Stimulated activated CD8-positive, alpha-beta memory T cell treated with anti-CD3 and anti-CD28 coated beads, Interleukin-12 subunit alpha, Interleukin-12 subunit beta, amount 100 ng/mL, for 4 hours (primary cell): Measurements from ENCODE around the gene DLGAP1.

Source experiments
- DNase-seq: peaks from one replicate; pipeline ENCODE4 v3.0.0-alpha.2; 2020; ENCODE audit warnings: low read depth

The DLGAP1 gene

DNA sequence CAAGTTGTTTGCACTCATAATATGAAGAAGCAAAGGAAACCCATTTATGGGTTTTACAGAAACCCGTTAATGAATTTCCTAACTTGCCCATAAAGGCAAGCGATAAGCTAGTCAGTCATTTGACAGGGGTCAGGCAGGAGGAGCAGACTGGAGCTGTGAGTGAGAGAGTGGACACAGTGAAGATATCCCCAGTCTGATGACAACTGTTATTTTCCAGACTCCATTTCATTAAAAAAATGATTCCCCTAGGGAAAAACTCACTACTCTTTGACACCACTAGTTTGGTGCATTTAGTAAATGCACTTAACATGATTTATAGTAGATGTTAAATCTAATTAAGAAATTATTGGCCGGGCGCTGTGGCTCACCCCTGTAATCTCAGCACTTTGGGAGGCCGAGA, 924.3 kb downstream of the DLGAP1 start:
- DNase-seq, result no peak

DNA sequence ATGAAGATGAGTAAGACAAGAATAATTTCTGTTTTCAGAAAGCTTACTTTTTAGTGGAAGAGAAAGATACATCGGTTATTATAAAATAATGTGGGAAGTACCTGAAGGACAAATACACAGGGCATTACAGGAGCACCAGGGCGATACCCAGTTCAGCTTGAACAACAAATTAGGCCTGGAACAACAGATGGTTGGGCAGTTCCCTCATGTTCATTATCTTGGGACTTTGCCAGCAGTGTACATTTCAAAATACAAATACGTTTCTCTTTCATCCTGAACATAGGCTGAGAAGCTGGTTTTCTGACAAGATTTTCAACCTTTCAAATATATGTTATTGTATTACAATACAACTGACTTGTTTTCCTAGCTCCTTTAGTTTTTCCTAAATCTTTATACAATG, 925.5 kb downstream of the DLGAP1 start:
- no peak for DNase-seq

DNA sequence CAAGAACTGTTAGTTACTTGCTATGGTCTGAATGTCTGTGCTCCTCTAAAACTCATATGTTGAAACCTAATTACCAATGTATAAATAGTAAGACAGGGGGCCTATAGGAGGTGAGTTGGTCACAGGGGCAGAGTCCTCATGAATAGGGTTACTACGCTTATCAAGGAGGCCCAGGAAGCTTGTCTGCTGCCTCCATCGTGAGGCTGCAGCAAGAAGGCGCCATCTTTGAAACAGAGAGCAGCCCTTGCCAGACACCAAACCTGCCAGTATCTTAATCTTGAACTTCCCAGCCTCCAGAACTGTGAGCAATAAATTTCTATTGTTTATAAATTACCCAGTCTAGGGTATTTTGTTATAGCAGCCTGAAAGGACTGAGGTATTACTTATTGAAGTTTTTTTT, 926.0 kb downstream of the DLGAP1 start:
- DNase-seq, result no peak

DNA sequence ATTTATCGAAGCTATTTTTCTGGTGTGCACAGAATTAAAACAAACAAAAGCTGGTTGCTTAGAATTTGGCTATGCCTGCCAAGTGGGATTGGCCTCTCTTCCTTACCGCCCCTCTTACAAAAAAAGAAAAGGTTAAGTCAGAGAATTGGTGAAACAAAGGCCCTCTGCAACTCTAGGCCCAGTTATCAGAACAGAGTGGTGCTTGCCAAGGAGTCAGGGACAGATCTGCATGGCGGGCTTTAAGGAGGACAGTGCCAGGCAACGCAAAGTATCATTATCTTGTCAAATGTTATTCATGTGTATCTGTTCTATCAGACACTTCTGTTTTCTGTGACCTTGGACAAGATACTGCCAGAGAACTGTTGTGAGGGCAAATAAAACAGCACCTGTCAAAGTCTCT, 926.9 kb downstream of the DLGAP1 start:
- no peak for DNase-seq

DNA sequence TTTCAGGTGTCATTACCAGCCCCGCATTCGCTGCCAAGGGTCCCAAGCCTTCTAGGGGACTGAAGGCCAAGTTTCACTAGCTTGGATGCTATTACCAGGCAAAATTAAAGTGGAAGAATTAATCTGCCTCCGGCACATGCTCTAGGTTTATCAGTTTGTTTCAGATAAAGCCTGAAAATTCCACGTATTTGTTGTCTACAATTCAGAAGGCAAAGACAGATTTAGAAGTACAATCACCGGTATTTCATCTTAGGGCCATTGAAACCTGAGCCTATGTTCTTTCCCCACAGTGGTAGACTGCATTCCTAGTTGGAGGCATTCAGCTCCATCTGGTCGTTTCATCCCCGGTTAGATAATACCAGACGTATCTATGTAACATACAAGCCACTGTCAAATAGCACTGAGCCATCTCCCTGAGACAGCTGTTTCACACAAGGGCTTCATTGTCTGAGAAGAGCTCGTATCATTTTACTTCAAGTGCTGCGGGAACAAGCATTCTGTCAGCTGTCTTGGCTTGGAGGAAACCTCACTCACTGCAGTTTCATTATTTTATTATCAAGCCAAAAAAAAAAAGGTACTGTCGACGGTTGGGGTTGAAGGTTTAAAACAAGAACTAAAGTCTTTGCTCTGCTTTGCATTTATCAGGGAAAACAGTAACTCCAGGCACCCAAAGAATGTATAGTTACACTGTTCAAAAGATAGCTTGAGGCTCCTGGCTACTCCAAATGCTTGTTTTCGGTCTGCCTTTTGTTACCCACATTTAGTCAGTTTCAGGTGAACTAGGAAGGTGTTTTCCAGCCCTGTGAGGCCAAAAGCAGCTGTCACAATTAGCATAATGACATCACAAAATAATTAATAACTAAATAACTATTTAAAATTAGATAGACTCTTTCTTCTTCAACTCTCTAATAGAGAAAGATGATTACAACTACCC, 928.4 kb downstream of the DLGAP1 start:
- no peak for DNase-seq

DNA sequence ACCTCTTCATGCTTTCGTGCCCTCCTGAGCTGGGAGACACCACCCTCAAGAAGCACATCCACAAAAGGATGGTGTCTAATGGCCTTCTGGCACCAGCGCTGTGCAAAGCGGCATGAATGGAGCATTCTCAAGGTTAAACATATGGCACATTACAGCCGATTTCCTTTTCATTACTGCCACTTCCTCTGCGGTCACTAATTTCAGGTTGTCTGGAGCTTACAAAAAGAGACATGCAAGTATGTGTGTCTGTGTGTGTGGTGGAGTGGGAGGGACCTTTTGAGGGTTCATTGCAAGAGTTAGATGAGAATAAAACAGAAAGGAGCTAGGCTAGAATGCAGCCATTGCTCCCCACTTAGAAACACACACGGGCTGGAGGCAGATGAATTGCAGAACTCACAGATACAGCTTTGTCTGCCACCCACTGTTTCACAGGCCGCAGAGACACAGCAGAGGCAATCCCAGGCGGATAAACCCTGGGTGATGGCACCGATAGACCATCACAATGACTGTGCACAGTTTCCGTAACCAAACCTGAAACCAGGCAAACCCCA, 929.2 kb downstream of the DLGAP1 start:
- DNase-seq, result no peak

DNA sequence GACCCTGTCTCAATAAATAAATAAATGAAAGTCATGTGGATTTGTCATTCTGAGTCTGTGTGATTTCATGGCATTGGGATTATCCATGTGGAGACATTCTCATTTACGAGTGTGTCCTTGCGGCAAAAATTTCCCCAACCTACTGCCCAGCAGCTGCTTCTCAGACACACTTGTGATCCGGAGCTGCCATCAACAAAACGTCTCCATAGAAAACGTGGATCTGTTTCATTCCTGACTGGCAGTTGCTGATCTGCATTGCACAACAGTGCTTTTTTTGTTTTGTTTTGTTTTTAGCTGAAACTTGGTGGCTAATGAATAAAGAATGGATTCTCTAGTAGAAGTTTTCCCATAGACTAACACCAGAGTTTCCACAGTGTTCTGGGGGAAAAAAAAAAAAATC, 930.4 kb downstream of the DLGAP1 start:
- DNase-seq, result no peak

DNA sequence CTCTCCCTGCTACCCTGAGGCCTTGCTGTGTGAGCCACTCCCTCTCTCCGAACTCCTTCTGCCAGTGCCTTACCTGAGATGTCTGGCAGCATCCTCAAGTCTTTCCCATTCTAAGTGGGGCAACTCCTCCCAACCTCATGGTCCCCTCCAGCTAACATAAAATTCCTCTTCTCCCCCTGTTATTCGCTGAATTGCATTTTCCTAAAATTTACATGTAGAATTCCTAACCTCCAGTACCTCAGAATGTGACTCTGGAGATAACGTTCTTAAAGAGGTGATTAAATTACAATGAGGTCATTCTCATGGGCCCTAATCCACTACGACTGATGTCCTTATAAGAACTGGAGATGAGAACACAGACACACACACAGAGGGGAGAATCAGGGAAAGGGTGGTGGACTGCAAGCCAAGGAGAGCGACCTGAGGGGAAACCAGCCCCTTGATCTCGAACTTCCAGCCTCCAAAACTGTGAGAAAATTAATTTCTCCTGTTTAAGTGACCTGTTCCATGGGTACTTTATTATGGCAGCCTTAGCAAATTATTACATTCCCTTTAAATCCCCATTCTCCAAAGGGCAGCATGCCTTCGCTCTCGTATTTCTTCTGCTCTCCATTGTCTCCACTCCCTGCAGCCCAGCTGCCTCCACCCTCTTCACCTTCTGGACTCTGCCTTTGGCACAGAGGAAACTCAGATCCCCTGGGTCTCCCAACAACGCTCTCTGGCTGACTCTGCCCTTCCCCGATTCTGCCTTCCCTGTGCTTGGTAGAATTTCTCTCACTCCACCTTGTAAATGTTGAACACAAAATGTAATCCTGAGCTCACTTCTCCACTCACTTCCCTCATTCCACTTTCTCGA, 934.6 kb downstream of the DLGAP1 start:
- no peak for DNase-seq

DNA sequence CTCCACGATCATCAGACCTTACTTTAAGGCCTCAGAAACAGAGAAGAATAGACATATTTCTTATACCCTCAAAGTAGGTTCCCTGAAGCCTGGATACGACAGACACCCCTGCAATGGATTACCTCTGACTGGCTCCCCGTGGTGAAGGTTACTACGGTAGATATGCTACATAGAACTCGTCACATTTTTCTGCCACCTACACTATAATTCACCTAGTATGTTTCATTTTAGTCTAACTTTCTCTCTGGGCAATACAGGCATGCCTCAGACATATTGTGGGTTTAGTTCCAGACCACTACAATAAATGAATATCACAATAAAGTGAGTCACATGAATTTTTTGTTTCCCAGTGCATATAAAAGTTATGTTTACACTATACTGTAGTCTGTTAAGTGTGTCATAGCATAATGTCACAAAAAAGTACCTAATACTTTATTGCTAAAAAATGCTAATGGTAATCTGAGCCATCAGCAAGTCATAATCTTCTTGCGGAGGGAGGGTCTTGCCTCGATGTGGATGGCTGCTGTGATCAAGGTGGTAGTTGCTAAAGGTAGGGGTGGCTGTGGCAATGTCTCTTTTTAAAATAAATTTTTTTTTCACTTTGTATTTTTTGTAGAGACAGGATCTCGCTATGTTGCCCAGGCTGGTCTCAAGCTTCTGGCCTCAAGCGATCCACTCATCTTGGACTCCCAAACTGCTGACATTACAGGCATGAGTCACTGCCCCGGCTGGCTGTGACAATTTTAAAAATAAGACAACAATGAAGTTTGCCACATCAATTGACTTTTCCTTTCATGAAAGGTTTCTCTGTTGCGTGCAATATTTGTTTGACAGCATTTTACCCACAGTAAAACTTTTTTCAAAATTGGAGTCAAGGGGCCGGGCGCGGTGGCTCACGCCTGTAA, 940.5 kb downstream of the DLGAP1 start:
- DNase-seq, result no peak

DNA sequence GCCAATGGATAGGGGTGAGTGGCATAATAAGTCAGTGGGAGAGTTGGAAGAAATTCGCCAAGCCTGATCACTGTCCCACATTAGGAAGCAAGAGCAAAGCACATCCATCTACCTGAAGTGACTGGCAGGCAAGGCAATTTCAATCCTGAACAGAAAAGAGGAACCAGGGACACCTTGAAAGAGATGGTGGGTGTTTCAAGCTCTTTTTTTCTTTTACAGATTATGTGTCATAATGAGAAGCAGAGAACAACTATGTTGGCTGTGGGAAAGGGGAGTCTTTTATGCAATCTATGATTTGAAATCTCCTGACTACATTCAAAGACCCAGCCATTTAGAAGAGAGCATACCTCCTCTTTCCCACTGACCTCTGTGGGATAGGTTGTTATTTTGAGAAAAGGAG, 941.6 kb downstream of the DLGAP1 start:
- DNase-seq, result no peak

DNA sequence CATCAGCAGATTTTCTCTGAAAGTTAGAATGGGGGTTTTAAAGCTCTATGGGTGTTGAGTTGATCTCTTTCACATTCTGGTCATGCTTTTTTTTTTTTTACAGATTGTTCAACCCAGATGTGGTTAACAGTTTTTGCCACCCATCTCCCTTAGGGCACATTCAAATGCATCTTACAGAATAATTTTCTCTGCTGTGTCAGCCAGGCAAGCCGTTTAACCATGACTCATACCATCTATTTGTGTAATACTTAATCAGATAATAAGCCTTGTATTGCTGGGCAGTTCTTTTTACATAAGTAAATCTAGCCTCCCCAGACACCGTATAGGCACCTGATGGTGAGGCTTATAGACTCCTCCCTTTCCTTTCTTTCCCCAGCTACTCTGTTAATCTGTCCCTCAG, 943.1 kb downstream of the DLGAP1 start:
- DNase-seq, result no peak

DNA sequence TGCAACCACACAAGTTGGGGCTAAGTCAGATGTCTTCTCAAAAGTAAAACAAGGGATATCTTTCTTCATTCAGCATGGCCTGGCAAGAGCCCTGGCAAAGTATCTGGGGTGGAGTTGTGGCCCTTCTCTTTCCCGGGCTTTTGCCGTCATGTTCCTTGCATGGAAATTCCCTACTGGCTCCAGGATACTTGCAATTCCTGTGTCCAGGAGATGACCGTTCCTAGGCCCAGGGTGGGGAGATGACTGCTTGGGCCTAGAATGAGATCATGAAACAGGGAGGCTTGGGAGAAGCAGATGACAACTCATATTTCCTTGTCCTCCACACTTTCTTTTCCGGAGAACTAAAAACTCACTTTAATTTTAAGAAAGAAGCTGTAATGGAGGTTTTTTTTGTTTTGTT, 944.2 kb downstream of the DLGAP1 start:
- no peak for DNase-seq

DNA sequence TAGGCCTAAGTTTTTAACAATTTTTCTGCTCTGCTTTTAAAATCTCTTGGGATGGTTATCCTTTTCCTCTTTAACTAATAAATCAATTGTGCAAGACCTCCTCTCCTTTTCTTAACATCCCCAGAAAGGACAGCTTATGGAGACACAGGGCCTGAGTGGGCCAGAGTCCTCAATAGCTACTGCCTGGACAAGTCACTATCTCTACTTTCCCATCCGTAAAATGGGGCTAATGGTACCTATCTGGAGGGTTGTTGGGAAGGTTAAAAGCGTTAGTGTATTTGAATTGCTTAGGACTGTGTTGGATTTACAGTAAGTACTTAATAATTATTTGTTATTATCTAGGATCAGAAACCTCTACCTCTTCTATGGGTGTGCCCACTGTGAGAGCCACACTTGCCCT, 945.1 kb downstream of the DLGAP1 start:
- no peak for DNase-seq

DNA sequence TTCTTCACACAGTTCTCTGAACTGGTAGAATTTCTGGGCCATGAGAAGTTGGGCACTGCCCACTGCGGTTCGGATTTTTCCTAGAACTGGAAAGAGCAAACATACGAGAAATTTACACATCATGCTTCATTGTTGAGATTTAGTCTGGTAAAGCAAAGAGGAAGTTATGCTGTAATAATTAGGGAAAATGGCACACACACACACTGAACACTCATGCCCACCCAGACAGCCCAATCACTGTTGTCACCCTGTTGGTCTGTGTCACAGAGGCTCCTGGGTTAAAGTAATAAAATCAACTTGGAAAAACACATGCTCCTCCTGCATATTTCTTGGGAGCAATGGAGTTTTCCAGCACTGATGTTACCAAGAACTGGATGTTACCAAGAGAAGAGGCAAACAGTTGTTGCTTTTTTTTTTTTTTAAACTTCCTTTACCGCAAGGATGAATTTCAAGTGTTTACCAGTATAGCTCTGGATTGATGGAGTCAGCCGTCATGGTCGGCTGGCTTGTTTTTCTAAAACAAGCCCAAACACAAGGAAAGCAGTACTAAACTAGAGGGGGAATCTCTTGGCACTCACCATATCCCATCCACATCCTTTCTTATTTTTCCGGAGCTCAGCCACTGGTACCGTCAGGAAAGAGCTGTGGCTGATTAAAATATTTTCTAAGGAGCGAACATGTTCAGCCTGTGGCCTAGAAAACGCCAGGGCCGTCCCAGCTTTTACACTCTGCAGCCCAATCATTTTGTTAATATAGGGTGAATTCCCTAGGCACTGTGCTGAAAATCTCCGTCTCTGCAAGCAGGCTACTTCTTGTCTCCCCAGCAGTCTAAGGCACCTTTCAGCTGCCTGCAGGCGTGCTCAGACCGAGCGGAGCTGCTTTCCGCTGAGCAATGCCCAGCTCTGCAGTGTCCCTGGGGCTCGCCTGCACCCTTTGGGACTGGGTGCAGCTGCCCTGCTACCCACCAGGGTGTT, 946.2 kb downstream of the DLGAP1 start:
- DNase-seq, result no peak

DNA sequence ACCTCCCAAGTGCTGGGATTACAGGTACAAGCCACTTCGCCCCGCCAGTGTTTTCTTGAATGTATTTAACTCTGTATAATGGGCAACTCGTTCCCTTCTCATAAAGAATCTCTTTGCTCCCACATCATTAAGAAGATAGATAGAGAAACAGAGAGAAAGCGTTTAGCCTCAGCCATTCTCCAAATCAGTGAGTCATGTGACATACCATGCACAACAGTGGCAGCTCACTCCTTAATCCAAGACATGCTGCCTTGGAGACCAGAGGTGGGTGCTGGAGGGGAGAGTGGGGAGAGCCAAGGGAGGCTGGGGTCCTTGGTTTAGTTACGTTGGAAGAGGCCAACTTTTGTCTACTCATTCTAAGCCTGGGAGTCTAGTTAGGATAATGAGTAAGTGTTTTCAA, 950.5 kb downstream of the DLGAP1 start:
- DNase-seq, result no peak

DNA sequence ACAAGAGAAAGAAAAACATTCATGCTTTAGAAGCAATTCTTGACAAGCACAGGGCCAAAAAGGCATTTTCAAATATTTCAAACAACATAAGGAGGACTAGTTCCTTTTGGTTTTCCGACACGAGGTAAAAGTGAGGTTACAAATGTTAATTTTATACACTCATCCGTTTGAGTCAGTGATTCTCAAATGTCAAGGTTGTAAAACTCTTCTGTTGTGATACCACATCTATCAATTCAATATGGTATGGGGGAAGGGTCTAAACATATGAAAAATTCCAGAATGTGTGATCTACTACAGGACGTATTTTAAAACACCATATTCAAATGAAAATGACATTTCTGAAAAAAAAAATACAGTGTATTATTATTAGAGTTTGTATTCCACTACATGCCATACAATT, 952.5 kb downstream of the DLGAP1 start:
- no peak for DNase-seq

DNA sequence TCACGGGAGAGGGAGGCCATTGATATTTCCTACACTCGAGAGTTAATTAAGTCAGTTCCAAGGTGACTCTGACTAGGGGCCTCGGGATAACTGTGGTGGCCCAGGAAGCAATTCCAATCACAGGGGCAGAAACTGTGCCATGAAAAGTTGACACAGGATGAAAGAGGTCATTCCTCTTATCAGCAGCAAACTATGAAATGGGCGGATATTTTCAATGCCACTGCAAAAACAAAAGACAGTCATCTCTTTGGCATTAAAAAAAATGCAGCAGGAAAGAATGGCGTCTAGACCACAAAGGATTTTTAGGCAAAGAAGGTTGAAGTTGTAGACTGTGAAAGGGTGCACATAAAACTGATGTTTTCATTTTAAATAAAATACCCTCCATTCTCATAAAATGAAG, 955.1 kb downstream of the DLGAP1 start:
- no peak for DNase-seq

DNA sequence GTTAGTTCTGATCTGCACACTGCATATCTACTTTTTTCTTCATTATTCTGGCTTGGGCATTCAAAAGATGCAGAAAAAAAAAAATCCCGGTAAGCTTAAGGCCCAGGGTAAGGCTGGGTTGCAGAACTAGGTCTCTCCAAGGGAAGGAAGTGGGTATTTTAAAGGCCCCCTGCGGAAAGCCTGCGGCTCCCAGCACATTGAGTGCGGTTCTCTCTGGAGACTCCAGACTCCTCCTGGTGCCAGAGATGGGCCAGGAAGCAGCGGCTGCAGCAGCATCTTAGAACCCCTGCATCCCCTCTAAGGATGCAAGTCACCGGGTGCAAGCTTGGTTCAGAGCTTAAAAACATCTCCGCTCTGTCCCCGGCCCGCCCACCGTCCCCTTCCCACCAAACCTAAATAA, 955.6 kb downstream of the DLGAP1 start:
- DNase-seq, result no peak

DNA sequence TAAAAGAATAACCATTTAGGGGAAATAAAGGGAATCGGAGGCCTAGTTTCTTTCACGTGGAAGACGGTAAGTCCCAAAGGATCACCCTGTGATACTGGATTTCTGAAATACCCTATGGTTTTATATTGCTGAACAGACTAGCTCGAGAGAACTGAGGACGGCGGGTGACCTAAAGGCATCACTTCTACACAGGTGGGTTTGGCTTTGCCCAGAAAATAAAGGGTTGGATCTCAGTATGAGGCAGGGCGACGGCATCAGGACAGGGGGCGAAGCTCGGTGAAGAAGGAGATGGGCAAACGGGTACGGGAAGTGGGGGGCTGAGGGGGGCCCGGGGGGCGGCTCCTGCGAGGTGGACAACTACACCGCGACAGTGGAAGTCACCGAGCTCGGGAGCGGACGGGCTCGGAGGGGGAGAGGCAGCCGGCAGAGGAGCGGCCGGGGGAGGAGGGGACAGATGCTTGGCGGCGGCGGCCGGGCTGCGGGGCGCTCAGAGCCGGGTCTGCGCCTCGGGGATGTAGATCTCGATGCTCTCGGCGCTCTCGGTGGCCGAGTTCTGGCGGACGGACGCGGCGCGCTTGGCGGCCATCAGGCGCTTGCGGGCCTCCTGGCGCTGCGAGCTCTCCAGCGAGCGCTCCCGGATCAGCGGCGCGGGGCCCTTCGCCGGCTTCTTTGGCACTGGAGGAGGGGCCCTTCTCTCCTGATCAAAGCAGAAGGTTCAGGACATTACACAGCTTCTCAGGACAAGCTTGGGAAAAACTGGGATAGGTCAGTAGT, 956.2 kb downstream of the DLGAP1 start:
- DNase-seq, result no peak
